CD4-positive, alpha-beta T cell treated with Interleukin-4 for 4 hours (primary cell): ENCODE results near the gene RHOBTB3.

Source experiments
- DNase-seq: peaks from one replicate; pipeline ENCODE4 v3.0.0-alpha.2; 2020

The RHOBTB3 gene

DNA sequence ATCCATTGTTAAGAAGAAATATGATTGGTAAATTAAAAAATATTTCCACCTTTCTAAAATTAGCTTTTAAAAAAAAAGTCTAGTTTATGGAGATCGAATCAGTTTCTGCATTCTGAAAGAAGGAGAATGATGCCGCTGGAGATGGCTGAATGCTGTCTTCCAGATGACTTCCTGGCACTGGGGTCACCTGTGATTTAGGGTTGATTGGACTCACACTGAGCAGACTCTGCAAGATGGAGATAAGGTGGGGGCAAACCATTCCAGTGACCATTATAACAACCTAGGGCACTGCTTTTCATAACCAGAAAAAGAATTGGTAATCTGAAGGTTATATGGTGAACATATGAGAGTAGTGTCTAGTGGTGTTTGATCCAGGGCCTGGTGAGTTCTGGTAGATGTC is 40.8 kb downstream of the RHOBTB3 start:
- DNase-seq = no peak

DNA sequence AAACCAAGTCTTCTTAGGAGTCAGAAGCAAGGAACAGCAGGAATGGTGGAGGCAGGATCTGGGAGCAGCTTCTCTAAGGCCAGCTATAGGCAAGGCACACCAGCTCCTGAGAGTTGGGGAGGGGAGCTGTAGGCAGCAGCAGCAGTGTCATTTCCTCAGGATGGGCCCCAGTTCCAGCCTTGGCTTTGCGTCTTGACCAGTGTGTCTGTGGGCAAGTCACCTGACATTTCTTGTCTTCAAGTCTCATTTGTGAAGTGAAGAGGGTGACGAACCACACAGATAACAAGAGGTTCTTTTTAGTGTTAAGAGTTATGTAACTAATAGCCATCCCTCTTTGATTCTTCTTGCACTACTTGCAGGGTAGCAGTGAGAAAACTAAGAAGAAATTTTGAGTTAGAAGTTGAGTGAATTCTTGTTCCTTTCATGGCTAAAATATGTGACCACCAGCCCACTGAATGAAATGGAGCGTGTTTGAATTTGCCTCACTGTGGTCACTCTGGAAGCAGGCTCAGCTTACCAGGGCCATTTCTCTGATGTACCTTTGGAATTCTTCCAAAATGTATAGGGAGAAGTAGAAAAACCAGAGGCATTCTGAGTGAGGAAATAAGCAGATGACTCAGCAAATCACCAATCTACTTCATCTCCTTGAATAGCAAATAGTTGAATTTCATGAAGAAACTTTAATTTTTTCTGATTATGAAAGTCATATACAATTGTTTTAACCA is 42.4 kb downstream of the RHOBTB3 start:
- DNase-seq = no peak

DNA sequence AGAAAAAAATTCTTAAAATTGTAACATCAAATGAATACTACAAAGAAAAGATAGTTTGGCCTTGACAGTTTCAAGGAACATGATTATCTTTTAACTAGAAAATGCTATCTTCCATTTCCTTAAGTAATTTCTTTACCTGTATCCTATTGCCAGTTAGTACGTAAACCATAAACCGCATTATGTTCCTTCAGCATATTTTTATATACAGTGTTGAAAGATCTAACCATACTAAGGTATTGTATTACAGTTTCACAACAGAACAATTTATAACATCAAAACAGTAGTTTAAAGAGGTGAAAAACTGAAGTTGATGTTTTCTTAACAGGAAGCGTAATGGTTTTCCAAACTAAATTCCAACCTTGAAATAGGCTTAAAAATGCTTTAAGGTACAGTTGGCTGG is 46.3 kb downstream of the RHOBTB3 start:
- DNase-seq = no peak

- DNase-seq = no peak
These were observed 47.7 kb downstream of the RHOBTB3 start for GRCh38 chr5:95778713-95779436.

DNA sequence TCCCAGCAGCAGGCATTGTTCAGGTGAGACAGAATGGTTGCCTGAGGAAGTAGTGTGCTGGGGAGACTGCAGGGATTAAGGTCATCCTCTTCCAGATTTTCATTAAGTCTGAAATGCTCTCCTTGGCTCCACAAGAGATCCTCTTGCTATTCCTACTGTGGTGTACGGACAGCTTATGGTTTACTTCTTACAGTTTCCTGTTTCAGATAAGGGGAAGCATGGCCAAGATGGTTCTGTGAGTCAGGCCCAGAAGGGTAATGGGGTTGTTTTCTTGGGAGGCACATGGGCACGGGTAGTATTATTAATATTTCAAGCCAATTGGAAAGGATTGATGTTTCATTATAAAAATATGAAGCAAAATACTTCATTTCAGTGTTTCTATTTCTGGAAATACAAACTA is 48.5 kb downstream of the RHOBTB3 start:
- DNase-seq = no peak

DNA sequence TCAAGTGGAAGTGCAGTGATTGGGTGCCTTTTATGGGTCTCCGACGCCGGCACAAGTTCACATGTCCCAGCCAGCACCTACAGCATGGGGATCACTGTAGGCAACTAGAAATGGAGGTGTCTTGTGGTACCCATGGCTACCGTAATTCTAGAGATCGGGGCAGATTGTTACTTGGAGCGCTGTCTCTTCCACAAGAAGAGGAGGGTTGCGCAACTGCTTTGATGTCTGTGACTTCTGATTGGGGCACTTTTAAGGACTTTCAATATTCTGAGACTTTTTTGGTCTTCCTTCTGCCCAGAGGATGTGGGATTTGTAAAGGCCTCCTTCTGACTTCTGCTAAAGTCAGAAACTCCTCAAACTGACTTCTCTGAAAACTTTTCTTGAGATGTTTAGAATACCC is 49.5 kb downstream of the RHOBTB3 start:
- no peak for DNase-seq

- peak; percentile 76 for DNase-seq
These were observed 50.0 kb downstream of the RHOBTB3 start for GRCh38 chr5:95781101-95781583.

DNA sequence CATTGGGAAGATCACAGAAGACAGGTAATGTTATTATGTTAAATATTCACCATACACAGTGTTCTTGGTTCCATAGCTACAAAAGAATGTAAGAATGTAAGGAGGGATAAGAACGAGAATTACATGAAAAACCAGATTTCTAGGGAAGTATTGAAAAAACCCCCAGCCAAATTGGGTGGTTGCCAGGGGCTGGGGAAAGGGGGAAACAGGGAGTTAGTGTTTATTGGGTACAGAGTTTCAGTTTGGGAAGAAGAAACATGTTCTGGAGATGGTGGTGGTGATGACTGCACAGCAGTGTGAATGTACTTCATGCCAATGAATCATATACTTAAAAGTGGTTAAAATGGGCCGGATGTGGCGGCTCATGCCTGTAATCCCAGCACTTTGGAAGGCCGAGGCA is 51.0 kb downstream of the RHOBTB3 start:
- no peak for DNase-seq

- DNase-seq = no peak
These were observed 52.5 kb downstream of the RHOBTB3 start for GRCh38 chr5:95783661-95784060.

GRCh38 chr5:95784514-95785302 is 53.6 kb downstream of the RHOBTB3 start:
- DNase-seq = no peak

DNA sequence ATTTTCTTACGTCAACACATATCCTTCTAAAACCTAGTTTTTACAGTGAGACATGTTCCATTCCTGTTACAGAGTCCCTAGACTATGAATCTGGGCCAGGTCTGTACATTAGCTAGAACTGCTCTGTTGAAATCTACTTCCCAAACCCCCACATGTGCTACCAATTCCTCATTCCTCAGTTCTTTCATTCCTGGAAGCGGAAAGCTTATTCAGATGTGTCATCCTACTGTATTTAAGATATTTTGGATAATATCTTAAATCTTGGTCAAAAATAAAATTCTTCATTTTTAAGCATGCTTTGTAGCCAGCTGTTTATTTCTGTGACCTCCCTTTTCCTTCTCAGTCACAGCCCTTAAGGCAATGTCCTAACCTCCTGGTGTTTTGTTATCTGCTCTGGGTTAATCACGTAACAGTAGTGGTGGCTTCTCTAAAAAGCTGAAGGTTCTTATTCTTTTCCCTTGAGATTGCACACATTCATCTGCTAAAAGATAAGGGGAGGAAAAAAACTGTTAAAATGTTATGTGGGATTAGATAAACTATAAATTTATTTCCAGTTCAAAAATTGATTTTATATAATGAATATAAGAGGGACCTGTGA is 55.8 kb downstream of the RHOBTB3 start:
- DNase-seq = no peak

DNA sequence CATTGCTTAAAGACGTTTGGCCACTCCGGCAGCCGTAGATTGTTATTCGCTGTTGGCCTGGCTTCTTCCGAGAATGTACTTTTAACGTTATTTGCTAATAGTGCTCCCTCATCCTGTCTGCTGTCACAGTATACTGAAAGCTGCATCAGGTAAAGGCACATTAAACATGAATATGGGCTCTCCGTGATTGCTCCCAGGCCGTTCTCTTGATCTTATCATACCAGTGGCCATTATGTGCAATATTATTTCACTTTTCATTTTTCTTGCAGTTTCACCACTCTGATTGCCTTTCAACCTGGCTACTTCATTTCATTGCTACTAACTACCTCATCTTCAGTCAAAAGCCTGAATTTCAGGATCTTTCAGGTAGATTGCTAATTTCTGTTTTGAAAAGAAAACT is 57.4 kb downstream of the RHOBTB3 start:
- no peak for DNase-seq

DNA sequence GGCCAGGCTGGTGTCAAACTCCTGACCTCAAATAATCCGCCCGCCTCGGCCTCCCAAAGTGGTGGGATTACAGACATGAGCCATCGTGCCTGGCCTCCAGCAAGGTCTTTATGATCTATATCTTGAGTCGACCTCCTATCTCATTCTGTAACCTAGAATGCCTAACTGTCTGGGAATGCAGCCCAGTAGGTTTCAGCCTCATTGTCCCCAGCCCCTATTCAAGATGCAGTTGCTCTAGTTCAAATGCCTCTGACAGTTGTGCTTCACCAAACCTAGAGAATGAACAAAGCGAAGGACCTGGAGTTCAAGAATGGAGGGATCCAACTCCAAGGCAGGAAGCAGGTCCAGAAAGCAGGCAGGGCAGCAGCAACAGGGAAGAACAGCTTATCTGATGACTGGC is 60.6 kb downstream of the RHOBTB3 start:
- DNase-seq = no peak

DNA sequence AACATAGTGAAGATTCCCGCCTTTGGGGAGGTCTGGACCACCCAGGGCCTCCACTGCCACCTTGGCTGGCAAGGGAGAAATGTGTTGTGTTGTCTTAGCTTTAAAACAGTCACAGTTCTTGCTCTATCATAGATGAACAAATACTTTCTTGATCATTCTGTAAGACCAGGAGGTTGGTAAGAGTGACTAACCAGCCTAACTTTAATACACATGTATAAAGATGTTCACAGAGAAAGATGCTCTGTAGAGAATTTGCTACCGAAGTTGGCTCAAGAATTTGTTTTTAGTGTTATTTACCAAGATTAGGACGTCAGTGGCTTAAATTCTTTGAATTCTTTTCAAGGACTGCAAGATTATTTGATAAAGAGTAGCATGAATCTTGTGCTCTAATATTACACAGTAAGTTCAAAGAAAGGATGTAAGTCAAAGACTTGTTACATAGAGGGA is 63.0 kb downstream of the RHOBTB3 start:
- DNase-seq = no peak

- no peak for DNase-seq
These were observed 66.2 kb downstream of the RHOBTB3 start for GRCh38 chr5:95797301-95797700.

GRCh38 chr5:95798048-95798447 is 66.9 kb downstream of the RHOBTB3 start:
- no peak for DNase-seq

- DNase-seq = no peak
These were observed 67.4 kb downstream of the RHOBTB3 start for GRCh38 chr5:95798545-95798944.

DNA sequence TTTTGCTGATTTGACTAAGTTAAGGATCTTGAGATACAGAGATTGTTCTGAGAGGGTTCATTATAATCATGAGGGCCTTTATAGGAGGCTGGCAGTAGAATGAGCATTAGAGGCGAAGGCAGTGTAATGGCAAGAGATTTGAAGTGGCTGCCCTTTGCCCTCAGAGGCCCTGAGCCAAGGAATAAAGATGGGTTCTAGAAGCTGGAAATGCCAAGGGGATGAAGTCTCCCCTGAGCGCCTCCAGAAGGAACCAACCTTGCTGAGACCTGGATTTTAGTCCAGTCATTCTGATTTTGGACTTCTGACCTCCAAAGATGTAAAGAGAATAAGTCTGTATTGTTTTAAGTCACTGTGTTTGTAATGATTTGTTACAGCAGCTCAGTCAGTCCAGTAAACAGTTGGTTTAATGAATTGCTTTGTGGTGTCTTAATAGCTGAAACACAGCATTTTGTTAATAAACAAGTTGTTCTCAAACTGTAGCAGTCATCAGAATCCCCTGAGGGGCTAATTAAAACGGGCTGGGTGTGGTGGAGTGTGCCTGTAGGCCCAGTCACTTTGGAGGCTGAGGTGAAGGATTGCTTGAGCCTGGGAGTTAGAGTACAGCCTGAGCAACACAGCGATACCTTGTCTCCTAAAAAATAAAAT is 68.2 kb downstream of the RHOBTB3 start:
- DNase-seq = no peak

DNA sequence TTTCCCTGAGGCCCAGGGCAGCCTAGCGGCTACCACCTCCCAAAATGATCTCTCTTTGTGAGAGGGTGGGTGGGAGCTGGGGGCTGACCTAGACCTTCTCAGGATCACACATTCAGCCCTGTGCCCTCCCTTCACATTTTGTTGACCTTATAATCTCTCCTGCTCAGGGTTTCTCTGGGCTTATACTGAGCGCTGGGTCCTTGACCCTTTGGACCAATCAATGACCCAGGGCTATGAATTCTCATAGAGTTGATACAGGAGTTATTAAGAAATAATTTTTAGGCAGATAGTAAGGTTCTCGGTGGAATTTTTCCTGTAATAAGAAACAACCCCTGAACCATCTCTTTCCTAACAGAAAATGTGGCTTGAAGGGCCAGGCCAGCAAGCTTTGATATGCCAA is 69.4 kb downstream of the RHOBTB3 start:
- DNase-seq = no peak

GRCh38 chr5:95801532-95801931 is 70.4 kb downstream of the RHOBTB3 start:
- no peak for DNase-seq

GRCh38 chr5:95801961-95802360 is 70.8 kb downstream of the RHOBTB3 start:
- DNase-seq = no peak

- no peak for DNase-seq
These were observed 72.4 kb downstream of the RHOBTB3 start for GRCh38 chr5:95803271-95804148.
